Endometrial microvascular endothelial cells (primary cell): ENCODE data around the gene DMC1. TPM values are rescaled to one million over a fixed set of nuclear protein-coding genes. Genes with fewer than 3 reads are reported as not detected.
"Not testable (repeated sequence)": the region's sequence is repeated elsewhere in the genome, so short reads cannot be mapped to it uniquely, and the experiment has no call there.

Experiments
- in situ Hi-C: cut with HindIII; loops from 2 replicates; pipeline ENCODE4 v1.10.0; 2017; ENCODE audit warnings: low sequenced_read_pairs, low pct_unique_long_range_greater_than_20kb; ENCODE audit errors: inconsistent ontology term
- total RNA-seq: library from RNA; depleted of rRNA; stranded (reverse); fragments of >200 nt; gene quantifications from one replicate; pipeline ENCODE4 v1.2.3, GENCODE V29; 2015; ENCODE audit errors: inconsistent ontology term

Gene DMC1
- not detected for total RNA-seq

- in situ Hi-C loops, result no loop called here
Measured at GRCh38 chr22:38569972-38570778, at the start of gene DMC1. Gene DMC1, minus strand, starts transcription at chr22:38570183. Its CDS starts 1,927 bp downstream, at chr22:38568256.

DNA sequence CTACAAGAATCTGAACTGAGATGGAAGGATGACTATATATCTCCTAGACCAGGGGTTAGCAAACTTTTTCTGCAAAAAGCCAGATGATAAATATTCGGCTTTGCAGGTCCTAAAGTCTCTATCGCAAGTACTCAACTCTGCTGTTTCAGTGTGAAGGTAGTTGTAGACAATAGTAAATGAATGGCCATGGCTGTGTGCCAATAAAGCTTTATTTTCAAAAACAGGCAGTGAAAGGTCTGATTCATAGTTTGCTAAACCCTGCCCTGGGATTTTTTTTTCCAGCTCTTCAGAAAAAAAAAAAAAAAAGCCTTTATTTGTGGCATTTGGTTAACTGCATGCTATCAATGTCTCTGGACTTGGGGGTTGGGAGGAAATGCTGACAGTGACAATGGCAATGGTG, 48.7 kb upstream of the DMC1 start:
- in situ Hi-C loops, result no loop called here

DNA sequence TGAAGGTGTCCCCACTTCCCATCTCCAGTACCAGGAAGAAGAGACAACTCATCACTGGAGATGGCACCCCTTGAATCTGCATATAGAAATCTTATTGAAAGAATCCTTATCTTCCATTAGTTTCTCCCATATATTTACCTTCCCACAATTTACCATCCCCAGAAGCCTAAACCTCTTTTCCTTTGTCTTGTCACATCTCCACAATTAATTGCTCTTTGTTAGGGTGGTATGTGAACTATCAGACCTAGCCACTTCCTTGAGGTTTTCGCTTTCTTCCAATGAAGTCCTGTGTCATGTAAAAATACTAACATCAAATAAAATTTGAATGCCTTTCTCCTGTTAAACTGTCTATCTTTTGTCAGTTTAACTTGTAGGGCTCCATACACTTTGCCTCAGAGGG, 48.3 kb upstream of the DMC1 start:
- in situ Hi-C loops, result no loop called here

DNA sequence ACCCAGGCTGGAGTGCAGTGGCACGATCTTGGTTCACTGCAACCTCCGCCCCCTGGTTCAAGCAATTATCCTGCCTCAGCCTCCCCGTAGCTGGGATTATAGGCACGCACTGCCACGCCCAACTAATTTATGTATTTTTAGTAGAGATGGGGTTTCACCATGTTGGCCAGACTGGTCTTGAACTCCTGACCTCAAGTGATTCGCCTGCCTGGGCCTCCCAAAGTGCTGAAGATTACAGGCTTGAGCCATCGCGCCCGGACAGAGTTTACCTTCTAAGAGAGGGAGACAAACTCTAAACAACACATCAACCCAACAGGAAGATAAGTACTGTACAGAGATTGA, 45.1 kb upstream of the DMC1 start:
- in situ Hi-C loops, result not testable (repeated sequence)

DNA sequence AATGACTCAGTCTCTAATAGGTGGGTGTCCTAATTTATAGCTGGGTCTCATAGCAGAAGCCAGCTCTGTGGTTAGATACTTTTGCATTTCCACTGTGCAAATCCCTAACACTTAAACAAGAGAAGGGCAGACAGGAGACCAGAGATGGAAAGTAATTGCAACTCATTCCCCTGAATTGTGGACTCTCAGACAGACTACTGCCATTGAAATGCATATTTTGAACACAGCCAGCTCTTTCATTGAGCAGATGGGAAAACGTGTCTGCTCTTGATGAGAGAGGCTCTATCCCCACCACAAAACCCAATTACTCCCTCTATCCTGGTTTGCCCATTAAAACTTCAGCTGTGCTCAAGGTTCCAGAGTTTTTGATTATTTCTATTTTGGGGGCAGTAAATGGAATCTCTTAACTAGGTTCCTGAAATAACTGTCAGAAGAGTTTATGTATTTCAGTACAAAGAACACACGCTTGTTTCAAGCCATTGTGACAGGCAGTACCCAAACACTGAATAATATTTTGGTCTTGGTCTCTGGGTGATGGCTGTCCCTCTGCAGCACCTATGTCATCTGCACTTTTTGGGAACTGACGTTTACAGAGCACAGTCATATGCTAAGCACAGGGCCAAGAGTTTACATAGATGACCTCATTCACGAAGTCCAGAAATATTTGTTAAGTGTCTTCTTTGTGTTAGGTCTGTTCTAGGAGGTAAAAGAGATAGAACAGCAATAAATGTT, 44.5 kb upstream of the DMC1 start:
- in situ Hi-C loops, result no loop called here

DNA sequence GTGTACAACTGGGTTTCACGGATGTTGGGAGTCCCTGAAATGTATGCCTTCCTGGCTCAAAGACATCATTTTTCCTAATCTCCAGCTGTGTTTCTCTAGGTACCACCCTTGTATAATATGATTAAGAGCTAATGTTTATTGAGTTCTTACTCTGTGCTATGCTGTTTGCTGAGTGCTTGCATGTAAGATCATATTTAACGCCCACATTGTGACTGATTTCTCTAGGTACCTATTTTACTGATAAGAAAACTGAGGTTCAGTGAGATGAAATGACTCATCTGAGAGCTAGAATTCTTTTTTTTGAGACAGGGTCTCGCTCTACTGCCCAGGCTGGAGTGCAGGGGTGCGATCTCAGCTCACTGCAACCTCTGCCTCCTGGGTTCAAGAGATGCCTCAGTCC, 43.6 kb upstream of the DMC1 start:
- in situ Hi-C loops, result no loop called here

GRCh38 chr22:38612217-38613006, 42.4 kb upstream of the DMC1 start:
- in situ Hi-C loops, result no loop called here

GRCh38 chr22:38611559-38611958, 41.6 kb upstream of the DMC1 start:
- in situ Hi-C loops, result no loop called here

- in situ Hi-C loops, result no loop called here
Measured at GRCh38 chr22:38610234-38610633, 40.3 kb upstream of the DMC1 start.

- in situ Hi-C loops, result no loop called here
Measured at GRCh38 chr22:38608992-38609750, 39.2 kb upstream of the DMC1 start.

DNA sequence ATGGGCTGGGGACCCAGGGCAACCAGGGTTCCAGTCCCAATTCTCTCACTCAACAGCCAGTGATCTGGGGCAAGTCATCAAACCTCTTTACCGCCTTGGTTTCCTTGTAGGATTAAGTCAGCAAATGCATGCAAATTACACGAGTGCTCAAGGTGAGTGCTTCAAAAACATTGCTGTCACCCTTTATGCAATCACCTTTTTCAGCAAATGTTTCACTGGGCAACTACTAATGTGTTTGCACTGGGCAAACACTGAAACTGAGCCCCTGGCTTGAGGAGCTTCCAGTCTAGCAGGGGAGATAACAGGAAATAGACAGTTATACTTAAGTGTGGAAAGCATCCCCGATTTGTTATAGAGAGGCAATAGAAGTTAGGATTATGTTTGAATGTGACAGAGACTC, 37.7 kb upstream of the DMC1 start:
- in situ Hi-C loops, result no loop called here

GRCh38 chr22:38602166-38602565, 32.2 kb upstream of the DMC1 start:
- in situ Hi-C loops, result no loop called here

- in situ Hi-C loops, result no loop called here
Measured at GRCh38 chr22:38601221-38601764, 31.3 kb upstream of the DMC1 start.

GRCh38 chr22:38599466-38599865, 29.5 kb upstream of the DMC1 start:
- in situ Hi-C loops, result no loop called here

GRCh38 chr22:38582923-38583322, 12.9 kb upstream of the DMC1 start:
- in situ Hi-C loops, result not testable (repeated sequence)

GRCh38 chr22:38578505-38578904, 8.5 kb upstream of the DMC1 start:
- in situ Hi-C loops, result no loop called here

DNA sequence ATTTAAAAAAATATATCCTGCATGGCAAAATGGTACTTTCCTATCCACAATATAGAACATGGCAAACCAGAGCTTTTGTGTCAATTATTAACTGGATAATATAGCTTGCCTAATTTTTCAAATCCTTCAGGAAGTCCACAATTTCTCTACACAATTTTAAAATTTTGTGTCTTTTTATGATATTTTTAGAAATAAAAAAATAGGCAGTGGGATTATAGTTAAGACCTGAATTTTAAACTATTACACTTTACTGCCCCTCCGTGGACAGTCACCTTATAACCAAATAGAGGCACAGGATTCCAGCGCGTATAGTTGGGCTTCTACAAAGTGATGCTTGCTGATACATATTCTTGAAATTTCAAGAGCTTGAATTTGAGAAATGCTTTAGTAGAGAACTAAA, 2.1 kb upstream of the DMC1 start:
- in situ Hi-C loops, result no loop called here

DNA sequence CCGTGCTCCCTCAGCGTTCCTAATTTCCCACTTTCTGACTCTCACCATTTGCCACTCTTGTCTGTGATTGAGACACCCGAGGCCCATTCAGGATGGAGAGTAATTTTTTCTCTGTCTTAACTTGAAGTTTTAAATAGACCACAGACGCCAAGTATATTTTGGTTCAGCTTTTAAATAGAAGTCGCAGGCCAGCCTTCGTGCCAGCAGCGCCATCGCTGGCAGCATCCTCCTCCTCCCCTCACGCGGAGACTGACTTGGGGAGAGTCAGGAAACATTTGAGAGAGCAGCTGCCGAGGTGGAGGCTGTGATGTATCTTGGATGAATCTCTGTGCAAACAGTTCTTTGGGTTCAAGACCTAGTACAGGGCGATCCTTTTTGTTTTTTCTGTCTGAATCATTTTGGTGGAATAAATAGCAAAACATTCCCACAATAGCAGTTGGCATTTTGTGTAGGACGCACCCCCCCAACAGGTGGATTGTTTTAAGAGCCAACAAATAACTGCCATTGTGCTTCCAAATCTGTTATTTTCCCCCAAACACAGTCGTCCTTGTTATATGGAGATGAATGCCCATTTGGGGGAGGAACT, 889 bp upstream of the DMC1 start:
- in situ Hi-C loops, result no loop called here
